Peyer's patch (tissue), 4 donors: ENCODE measurements around the gene ATF6. TPM values are rescaled to one million over a fixed set of nuclear protein-coding genes. Genes with fewer than 3 reads are reported as not detected.

Experiments
- DNase-seq, 3 donors: peaks; one replicate each; pipeline ENCODE4 v3.0.0-alpha.2; 2017 to 2019
- H3K27ac ChIP-seq, 4 donors: fragments of 200-600 bp; sonication (generic); one replicate each; pipeline ENCODE4 v1.5.1; 2016 to 2019
- H3K27me3 ChIP-seq, 2 donors: fragments of 200-600 bp; sonication (generic); one replicate each; pipeline ENCODE4 v1.5.1; 2019
- H3K36me3 ChIP-seq, 3 donors: fragments of 200-600 bp; sonication (generic); one replicate each; pipeline ENCODE4 v1.5.1; 2016 to 2019
- H3K4me1 ChIP-seq, 4 donors: fragments of 200-600 bp; sonication (generic); one replicate each; pipeline ENCODE4 v1.5.1; 2016 to 2019
- H3K4me3 ChIP-seq, 4 donors: fragments of 200-600 bp; sonication (generic); 1 replicate in 3 of 4; 2 replicates in 1 of 4; pipeline ENCODE4 v1.5.1; 2016 to 2019; ENCODE audit warnings: mild to moderate bottlenecking in 1 of 4
- H3K9me3 ChIP-seq, 4 donors: fragments of 200-600 bp; sonication (generic); one replicate each; pipeline ENCODE4 v1.5.1; 2016 to 2019; ENCODE audit warnings: mild to moderate bottlenecking in 1 of 4
- POLR2A ChIP-seq, 2 donors: fragments of 450-650 bp; IDR thresholded peaks; one replicate each; pipeline ENCODE4 v1.5.1; 2017; ENCODE audit warnings: antibody characterized with exemption in 2 of 2, mild to moderate bottlenecking in 2 of 2, moderate library complexity in 2 of 2
- total RNA-seq, 4 donors: library from RNA; depleted of rRNA; stranded (reverse); fragments of >200 nt; gene quantifications; one replicate each; pipeline ENCODE4 v1.1.0, GENCODE V29; 2016
- TF ChIP-seq, protein P1 (sequence below), 6 experiments: fragments of 450-650 bp in 4 of 6; fragments of 200-600 bp in 2 of 6; sonication (generic) in 1 of 6; IDR thresholded peaks; one replicate each; pipeline ENCODE4 v1.5.1; 2017 to 2019; ENCODE audit warnings: antibody characterized with exemption in 6 of 6, mild to moderate bottlenecking in 3 of 6, moderate library complexity in 1 of 6

ATF6 gene
- total RNA-seq, 4 donors from 2014 or later: 15.5 to 21.4 (median 20.8) TPM

DNA sequence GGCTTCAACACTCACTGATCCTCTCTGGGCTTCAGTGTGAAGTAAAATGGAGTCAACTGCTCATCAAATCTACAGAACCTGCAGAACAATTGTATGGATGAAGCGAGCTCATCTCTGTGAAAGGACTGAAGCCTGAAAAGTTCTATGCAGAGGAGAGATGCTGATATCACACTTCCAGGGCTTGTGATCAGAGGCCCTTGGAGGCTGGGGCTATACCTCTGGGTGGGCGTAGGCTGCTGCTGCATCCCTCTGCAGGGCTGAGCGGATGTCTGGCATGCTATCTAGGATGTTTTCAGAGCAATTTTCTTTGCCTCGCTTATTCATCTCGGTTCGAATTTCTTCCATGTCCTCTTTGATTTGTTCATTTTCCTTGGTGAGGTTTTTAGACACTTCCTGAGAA lies 240.0 kb downstream of the ATF6 start:
- H3K4me3 ChIP-seq: no peak overlapping the region
- H3K9me3 ChIP-seq: no peaks in the 10 kb centered on the region
- no peaks in the 10 kb centered on the region for H3K4me1 ChIP-seq
- no peaks in the 10 kb centered on the region for H3K36me3 ChIP-seq
- no peak for DNase-seq
- TF ChIP-seq POLR2A (IDR thresholded peaks at IDR 0.05): no peak
- TF ChIP-seq, protein P1, sequence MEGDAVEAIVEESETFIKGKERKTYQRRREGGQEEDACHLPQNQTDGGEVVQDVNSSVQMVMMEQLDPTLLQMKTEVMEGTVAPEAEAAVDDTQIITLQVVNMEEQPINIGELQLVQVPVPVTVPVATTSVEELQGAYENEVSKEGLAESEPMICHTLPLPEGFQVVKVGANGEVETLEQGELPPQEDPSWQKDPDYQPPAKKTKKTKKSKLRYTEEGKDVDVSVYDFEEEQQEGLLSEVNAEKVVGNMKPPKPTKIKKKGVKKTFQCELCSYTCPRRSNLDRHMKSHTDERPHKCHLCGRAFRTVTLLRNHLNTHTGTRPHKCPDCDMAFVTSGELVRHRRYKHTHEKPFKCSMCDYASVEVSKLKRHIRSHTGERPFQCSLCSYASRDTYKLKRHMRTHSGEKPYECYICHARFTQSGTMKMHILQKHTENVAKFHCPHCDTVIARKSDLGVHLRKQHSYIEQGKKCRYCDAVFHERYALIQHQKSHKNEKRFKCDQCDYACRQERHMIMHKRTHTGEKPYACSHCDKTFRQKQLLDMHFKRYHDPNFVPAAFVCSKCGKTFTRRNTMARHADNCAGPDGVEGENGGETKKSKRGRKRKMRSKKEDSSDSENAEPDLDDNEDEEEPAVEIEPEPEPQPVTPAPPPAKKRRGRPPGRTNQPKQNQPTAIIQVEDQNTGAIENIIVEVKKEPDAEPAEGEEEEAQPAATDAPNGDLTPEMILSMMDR (IDR thresholded peaks at IDR 0.05): no peak
- no peak overlapping the region for H3K27ac ChIP-seq
- no peaks in the 10 kb centered on the region for H3K27me3 ChIP-seq

DNA sequence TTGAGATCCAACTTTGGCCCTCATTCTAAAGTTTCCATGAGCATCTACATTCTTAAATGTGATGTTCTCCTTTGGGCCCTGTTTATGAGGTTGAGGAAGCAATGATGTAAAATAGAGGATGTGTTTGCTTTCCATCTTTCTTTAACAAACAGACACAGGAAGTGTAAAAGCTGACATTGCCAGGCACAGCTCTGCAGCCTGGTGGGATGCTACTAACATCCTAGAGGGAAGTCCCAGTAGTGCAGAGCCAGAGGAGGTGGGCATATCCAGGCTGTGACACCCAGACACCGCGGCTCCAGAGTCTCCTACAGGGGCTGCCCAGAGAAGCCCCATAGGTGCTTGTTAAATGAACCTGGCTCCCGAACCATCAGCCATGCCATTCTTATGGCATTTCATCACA lies 241.3 kb downstream of the ATF6 start:
- Histone ChIP-seq H3K4me3 (no peak overlapping the region), H3K27ac (no peak overlapping the region), H3K4me1 (no peaks in the 10 kb centered on the region), H3K9me3 (no peaks in the 10 kb centered on the region), H3K27me3 (no peaks in the 10 kb centered on the region), H3K36me3 (no peaks in the 10 kb centered on the region)
- TF ChIP-seq POLR2A (IDR thresholded peaks at IDR 0.05): no peak
- TF ChIP-seq, protein P1 (IDR thresholded peaks at IDR 0.05): no peak
- no peak for DNase-seq

DNA sequence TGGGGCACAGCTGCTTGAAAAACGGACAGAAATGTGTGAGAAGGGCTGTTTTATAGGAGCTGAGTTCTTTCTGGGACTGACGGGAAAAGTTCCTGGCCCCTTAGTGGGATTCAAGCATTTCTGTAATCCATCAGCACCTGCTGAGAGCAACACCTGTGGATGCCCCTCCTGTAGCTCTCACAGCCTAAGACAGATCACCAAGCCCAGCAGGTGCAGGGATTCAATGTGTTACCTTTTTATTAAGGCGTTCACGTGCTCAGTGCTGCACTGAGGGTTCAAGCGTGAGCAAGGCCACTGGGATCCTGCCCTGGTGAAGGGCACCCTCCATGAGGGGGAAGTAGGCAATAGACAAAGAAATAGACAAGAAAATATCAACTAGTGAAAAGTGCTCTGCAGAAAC lies 242.7 kb downstream of the ATF6 start:
- no peaks in the 10 kb centered on the region for H3K36me3 ChIP-seq
- peaks cover 0 to 6% (median 0%) of the 10 kb centered on the region in 4 donors for H3K9me3 ChIP-seq
- H3K27ac ChIP-seq: no peak overlapping the region
- H3K4me3 ChIP-seq: no peak overlapping the region
- H3K4me1 ChIP-seq: no peaks in the 10 kb centered on the region
- TF ChIP-seq, protein P1 (IDR thresholded peaks at IDR 0.05): no peak
- no peak for TF ChIP-seq POLR2A (IDR thresholded peaks at IDR 0.05)
- no peaks in the 10 kb centered on the region for H3K27me3 ChIP-seq
- no peak for DNase-seq

DNA sequence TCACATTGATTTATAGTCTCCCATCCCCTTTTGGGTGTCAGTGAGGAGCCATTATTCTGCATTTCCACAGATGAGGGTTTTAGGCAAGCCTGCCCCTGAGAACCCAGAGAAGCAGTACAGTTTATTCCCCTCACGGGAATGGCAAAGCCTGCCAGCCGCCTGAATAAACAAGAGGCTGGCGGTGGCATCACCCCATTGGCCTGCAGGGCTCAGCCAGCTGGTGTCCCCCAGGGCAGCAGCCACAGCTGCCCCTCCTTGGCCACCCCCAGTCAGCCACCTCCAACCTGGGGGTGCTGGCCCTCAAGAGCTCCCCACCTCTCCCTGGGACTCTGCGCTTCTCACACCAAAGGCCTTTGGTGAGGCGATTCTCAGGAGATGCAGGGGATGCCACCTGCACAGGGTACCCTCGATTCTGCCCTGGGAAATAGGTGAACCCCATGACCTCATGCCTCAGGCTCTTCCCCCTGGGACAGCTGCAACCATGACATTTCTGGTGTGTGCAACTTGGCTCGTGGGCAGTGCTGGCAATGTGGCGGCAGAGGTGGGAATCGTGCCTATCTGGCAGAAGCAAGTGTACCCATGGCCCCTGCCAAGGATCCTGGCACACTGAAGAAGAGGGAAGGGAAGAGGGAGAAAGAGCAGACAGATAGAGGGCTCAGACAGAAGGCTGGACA lies 243.5 kb downstream of the ATF6 start:
- TF ChIP-seq, protein P1 (IDR thresholded peaks at IDR 0.05): no peak
- TF ChIP-seq POLR2A (IDR thresholded peaks at IDR 0.05): no peak
- H3K27ac ChIP-seq: no peak overlapping the region
- no peak for DNase-seq
- H3K36me3 ChIP-seq: no peaks in the 10 kb centered on the region
- H3K27me3 ChIP-seq: no peaks in the 10 kb centered on the region
- no peak overlapping the region for H3K4me3 ChIP-seq
- no peaks in the 10 kb centered on the region for H3K4me1 ChIP-seq
- peaks cover 0 to 6% (median 0%) of the 10 kb centered on the region in 4 donors for H3K9me3 ChIP-seq

DNA sequence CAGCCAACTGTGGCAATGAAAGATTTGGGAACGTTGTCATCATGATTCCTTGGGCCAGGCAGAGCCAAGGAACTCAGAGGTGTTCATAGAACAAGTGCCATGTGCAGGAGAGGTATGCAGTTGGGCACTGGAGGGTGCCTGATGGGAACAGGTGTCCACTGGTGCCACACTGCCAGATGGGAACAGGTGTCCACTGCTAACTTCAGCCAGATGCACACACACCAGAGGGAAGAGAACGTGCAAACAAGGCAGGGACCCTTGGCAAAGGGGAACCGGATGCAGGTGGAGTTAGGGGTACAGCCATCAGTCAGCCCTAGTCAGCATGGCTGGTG lies 244.0 kb downstream of the ATF6 start:
- H3K4me1 ChIP-seq: no peaks in the 10 kb centered on the region
- peaks cover 0 to 6% (median 0%) of the 10 kb centered on the region in 4 donors for H3K9me3 ChIP-seq
- no peak for DNase-seq
- TF ChIP-seq, protein P1 (IDR thresholded peaks at IDR 0.05): no peak
- no peak for TF ChIP-seq POLR2A (IDR thresholded peaks at IDR 0.05)
- no peak overlapping the region for H3K4me3 ChIP-seq
- no peak overlapping the region for H3K27ac ChIP-seq
- H3K36me3 ChIP-seq: no peaks in the 10 kb centered on the region
- no peaks in the 10 kb centered on the region for H3K27me3 ChIP-seq
